ENCODE measurements around the gene AKAP13.

Gene AKAP13

GRCh38 chr15:85685356-85685755 lies 305.0 kb downstream of the AKAP13 start:
- DNase-seq, result no peak

- no peak for DNase-seq
These were observed 306.9 kb downstream of the AKAP13 start for GRCh38 chr15:85687329-85687728.

- DNase-seq, result peak; percentile 58
These were observed 308.3 kb downstream of the AKAP13 start for GRCh38 chr15:85688711-85689110.

GRCh38 chr15:85689729-85690128 lies 309.3 kb downstream of the AKAP13 start:
- DNase-seq, result peak; percentile 86

GRCh38 chr15:85690561-85691231 lies 310.3 kb downstream of the AKAP13 start:
- peak; percentile 68 for DNase-seq

DNA sequence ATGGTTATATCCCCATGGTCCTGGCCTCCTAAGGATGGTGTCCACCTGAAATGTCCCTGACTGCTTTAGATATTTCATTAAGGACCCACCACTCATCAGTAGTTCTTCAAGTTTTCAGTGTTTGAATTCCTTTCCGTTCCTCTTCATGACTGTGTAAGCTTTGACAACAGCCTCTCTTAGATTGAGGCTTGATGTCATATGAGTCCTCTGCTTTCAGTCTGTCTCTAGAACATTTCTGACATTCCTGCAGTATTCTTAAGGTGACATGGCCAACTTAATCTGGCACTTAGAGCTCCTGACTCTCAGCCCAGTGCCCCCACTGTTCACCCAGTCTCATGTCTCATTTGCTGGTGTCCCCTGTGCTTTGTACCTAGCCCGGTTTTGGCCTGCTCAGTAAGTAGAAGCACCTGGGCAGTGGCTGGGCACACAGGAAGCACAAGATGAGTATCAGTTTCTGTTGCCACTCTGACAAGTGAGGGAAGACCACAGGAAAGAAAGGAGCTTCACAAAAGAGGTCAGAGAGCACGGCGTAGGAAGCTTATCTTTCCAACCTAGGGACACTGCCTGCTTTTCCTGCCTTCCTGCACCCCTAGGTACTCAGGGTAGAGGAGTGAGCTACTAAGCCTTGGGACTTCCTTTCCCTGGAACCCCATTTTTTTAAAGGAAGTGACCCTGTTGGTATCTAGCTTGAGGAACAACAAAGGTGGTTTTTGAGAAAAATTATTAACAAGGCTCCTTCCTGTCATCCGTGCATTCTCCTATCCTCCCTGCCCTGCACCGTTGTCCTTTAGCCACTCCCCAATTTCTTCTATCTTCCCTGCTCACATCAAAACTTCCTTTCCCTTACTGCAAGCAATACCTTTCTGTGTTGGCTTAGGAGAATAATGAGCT lies 311.2 kb downstream of the AKAP13 start:
- peak; percentile 70 for DNase-seq

- peak; percentile 50 for DNase-seq
These were observed 311.9 kb downstream of the AKAP13 start for GRCh38 chr15:85692321-85692720.

GRCh38 chr15:85692873-85693272 lies 312.5 kb downstream of the AKAP13 start:
- peak; percentile 83 for DNase-seq

DNA sequence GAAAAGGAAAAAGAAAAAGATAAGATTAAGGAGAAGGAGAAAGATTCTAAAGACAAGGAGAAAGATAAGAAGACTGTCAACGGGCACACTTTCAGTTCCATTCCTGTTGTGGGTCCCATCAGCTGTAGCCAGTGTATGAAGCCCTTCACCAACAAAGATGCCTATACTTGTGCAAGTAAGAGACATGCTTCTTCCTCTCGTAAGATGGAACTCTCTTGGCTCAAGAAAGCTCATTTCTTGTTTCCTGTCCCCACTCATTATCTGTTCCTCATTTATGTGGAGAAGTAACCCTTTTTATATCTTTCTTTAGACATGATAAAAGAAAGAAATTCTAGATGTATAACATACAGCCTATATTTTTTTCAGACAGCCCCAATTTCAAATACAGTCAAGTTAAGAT lies 312.9 kb downstream of the AKAP13 start:
- no peak for DNase-seq

DNA sequence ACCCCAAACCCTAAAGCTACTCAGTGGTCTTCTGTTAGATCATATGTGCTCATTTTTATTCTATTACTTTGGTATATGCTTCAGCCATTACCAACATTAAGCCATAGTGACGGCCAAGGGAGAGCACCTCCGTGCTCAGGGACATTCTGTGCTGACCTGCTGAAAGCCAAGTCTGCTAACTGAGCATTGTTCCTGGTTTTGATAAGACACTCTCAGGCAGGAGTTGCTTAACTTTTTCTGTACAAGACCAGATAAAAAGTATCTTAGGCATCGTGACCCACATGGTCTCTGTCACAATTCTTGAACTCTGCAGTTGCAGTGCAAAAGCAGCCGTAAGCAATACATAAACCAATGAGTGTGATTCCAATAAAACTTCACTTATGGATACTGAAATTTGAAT lies 313.7 kb downstream of the AKAP13 start:
- DNase-seq, result no peak

DNA sequence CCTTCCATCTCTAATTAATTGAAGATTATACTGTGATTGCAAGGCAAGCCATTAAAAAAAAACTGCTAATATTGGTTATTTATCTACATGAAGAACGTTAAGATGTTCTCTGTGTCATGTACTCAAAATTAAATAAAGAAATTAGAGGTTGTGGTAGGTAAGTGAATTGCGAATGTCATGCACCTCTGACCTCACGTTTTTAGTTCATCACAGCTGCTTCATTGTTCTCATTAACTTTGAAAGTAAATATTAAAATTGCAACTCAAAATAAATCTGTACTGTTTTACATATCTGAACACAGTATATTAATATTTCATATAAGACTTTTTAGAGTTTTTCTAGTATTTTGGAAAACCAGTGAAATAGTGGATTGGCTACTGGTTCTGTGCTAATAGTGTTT lies 320.4 kb downstream of the AKAP13 start:
- no peak for DNase-seq

DNA sequence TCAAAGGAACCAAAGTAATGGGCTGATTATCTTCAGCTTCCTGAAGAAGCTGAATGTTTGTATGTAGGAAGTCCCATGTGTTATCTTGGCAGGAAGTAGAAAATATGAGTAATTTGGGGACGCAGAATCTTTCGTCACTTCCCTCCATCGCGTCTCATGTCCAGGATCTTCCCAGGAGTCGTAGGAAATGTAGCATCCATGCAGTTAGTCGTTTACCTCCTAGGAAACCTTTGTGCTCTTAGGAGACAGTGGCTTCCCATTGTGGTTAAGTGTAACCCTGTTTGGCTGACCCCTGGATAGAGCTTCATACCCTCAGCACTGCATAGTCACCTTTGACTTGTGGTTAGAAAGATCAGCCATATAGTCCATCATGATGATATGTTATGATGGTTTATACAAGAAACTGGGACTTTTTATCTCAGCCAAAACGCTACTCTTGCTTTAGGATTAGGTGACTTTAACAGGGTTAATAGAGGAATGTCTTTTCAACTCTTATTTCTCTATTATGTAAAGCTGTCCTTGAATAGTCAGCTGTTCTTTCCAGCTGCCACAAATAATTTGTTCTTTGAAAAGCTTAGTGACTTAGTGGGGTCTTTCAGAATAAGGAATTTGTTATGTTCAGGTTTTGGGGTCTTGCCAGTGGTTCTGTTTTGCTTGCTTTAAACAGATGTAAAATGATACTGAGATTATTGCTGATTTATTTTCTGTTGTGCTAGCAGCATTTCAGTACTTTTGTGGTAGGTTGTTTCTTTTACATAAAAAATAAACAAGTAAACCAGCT lies 322.1 kb downstream of the AKAP13 start:
- DNase-seq, result peak; percentile 79

GRCh38 chr15:85704066-85704465 lies 323.7 kb downstream of the AKAP13 start:
- peak; percentile 54 for DNase-seq

DNA sequence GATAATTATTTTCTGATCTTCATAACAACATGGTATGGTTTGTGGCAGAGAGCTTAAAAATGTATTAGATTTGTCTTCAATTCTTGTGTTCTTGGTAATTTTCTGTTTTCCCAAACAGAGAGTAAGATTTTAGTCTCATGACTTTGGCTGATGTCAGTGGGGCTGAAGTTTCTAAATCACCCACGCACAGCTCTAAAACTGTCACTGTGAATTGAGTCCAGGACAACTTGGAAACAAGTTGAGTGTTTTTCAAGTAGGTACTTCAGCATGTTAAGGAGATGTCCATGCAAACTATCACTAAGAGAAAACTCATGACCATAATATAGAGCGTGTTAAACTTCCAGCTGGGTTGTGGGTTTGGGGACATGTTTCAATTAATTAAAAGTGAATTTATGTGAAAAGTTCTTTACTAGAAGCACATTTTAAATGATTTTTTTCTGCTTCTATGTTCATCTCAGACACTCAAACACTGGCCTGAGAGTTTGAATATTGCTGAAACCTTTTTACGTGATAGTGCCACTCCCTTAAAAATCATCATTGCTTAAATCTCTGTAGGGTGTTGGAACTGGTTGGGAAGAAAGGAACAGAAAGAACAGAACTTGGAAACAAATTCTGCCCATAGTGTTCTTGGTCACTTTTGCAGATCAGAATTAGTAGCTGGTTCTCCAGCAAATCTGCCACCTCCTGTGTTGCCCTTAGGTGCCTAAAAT lies 324.5 kb downstream of the AKAP13 start:
- peak; percentile 32 for DNase-seq

DNA sequence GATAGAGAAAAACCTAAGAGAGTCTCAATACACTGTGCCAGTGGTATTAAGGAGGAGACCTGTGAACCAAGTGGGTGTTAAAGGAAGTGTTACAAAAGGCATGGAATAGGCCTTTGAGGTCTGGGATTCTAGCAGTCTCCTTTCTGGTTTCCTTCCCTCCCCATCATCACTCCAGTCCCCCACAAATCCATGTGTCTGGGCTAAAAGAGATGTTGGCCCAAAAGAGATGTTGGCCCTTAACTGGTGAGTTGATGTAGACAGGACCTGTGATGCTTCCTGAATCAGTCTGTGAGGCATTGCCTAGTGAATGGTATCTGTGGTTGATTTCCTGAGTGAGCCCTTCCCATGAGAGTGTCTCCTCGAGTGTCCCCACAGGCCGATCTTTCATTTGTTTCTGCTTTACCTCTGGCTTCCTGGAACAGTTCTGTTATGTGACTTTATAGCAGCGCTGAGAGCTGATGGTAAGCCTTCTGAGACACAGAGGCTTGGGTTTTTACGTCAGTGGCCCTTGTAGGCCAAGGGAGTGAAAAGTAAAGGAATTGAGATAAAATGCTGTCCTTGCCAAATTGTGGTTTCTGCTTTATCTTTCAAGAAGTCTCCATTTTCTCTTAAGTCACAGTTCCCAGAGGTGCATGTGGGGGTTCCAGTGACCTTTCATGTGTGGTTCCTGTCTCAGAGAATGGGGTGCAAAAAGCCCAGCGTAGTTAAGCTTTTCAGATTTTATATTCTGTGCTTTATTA lies 326.5 kb downstream of the AKAP13 start:
- DNase-seq, result peak; percentile 83

- DNase-seq, result peak; percentile 74
These were observed 327.3 kb downstream of the AKAP13 start for GRCh38 chr15:85707519-85708338.

DNA sequence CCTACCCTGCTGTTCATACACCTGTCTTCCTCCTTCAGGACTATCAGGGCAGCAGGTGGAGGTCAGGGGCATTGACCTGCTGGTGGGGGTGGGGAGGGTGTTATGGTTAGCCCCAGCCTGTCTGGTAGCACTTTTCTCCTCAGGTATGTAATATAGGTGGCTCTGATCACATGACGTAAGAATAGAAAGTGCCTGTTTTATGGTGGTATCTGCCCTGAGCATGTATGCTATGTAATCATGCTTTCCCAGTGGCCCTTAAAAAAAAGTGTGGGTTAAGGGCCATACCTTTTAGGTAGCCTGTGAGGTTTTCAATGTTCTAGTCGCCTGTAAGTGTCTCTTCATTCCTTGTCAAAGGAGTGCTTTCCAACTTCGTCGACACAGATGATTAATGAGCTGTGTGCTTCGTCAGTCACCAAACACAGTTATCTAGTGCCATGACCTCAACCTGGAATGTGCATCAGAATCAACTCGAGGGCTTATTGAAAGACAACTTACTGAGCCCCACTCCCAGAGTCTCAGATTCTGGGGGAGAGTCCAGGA lies 328.1 kb downstream of the AKAP13 start:
- DNase-seq, result peak; percentile 34

- DNase-seq, result peak; percentile 26
These were observed 328.8 kb downstream of the AKAP13 start for GRCh38 chr15:85709250-85709649.

DNA sequence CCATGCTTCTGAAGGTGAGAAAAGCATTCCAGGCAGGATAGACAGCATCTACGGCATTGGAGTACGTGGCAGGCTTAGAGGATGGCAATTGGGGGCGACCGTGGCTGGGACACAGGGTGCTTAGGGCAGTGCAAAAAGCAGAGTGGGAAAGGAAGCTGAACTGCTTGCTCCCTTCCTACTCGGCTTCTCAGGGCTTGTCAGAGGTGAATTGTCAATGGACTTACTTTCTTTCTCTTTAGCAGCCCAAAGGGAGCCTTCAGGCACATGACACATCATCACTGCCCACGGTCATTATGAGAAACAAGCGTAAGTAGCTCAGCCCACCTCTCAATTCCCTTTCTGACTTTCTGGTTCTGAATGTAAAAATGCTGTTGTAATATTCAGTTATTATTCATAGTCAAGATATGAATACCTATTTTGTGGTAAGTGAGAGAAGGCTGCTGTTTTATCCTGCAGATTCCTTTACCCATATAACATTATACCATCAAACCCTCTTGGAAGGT lies 330.0 kb downstream of the AKAP13 start:
- no peak for DNase-seq

DNA sequence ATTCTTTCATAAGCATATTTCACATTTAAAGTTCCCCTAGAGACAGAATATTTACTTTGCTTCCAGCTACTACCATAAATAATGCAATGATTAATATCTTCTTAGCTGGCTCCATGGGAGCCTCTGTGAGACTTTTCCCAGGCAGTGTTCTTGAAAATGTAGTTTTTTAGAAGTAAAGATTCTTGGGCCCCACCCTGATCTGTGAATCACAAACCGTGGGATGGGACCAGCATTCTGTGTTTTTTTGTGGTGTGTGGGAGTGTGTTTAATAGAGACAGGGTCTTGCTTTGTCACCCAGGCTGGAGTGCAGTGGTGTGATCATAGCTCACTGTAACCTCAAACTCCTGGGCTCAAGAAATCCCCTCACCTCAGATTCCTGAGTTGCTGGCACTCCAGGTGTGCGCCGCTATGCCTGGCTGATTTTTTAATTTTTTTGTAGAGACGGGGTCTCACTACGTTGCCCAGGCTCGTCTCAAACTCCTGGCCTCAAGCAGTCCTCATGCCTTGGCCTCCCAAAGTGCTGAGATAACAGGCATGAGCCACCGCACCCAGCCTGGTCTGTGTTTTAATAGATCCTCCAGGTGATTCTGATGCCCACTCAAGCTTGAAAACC lies 331.3 kb downstream of the AKAP13 start:
- no peak for DNase-seq

Measured in CD4-positive, alpha-beta T cell treated with Interleukin-17A for 1 hour (primary cell).